SK-N-SH treated with all-trans-retinoic acid at 6 μM for 48 hours (cell line): ENCODE data around the gene RPL41.

Source experiments
- ATAC-seq: fragments of 200-7000 bp; cut with Tn5 transposase; 3 replicates; pipeline ENCODE4 v1.9.1; 2020; ENCODE audit warnings: mild to moderate bottlenecking, moderate library complexity
- ARNTL ChIP-seq: fragments of 450-650 bp; formaldehyde crosslinking; IDR thresholded peaks from 2 replicates; pipeline ENCODE4 v1.5.0; 2020; ENCODE audit warnings: low read depth, mild to moderate bottlenecking, moderate library complexity, borderline replicate concordance
- BACH2 ChIP-seq: fragments of 250-450 bp; sonication (Bioruptor Pico); IDR thresholded peaks from 2 replicates; pipeline ENCODE4 v1.9.0; 2021; ENCODE audit warnings: mild to moderate bottlenecking, borderline replicate concordance
- CREB5 ChIP-seq: fragments of 250-450 bp; sonication (Bioruptor Pico); IDR thresholded peaks from 2 replicates; pipeline ENCODE4 v1.5.1; 2020; ENCODE audit warnings: low read depth, mild to moderate bottlenecking, moderate library complexity
- CSDC2 ChIP-seq: fragments of 250-450 bp; sonication (Bioruptor Pico); IDR thresholded peaks from 2 replicates; pipeline ENCODE4 v1.5.0; 2020; ENCODE audit warnings: mild to moderate bottlenecking, moderate library complexity
- CSRNP3 ChIP-seq: fragments of 250-450 bp; sonication (Bioruptor Pico); IDR thresholded peaks from 2 replicates; pipeline ENCODE4 v1.5.1; 2021; ENCODE audit warnings: mild to moderate bottlenecking, moderate library complexity
- ESRRG ChIP-seq: fragments of 250-450 bp; sonication (Bioruptor Pico); IDR thresholded peaks from 2 replicates; pipeline ENCODE4 v1.6.1; 2021; ENCODE audit warnings: mild to moderate bottlenecking
- GLIS3 ChIP-seq: fragments of 250-450 bp; sonication (Bioruptor Pico); IDR thresholded peaks from 2 replicates; pipeline ENCODE4 v1.5.0; 2020; ENCODE audit warnings: mild to moderate bottlenecking, moderate library complexity
- PATZ1 ChIP-seq: fragments of 250-450 bp; sonication (Bioruptor Pico); IDR thresholded peaks from 2 replicates; pipeline ENCODE4 v1.8.0; 2020; ENCODE audit warnings: mild to moderate bottlenecking, moderate library complexity, borderline replicate concordance
- POU6F1 ChIP-seq: fragments of 250-450 bp; sonication (Bioruptor Pico); IDR thresholded peaks from 2 replicates; pipeline ENCODE4 v1.8.0; 2021; ENCODE audit warnings: low read depth, mild to moderate bottlenecking, moderate library complexity, borderline replicate concordance
- PPARA ChIP-seq: fragments of 250-450 bp; sonication (Bioruptor Pico); IDR thresholded peaks from 2 replicates; pipeline ENCODE4 v1.5.0; 2020; ENCODE audit warnings: mild to moderate bottlenecking, borderline replicate concordance
- RARB ChIP-seq: fragments of 250-450 bp; sonication (Bioruptor Pico); IDR thresholded peaks from 2 replicates; pipeline ENCODE4 v1.8.0; 2021; ENCODE audit warnings: mild to moderate bottlenecking, moderate library complexity
- SNAI2 ChIP-seq: fragments of 250-450 bp; sonication (Bioruptor Pico); IDR thresholded peaks from 2 replicates; pipeline ENCODE4 v1.5.0; 2020; ENCODE audit warnings: mild to moderate bottlenecking, moderate library complexity
- TCF4 ChIP-seq: fragments of 250-450 bp; sonication (Bioruptor Pico); IDR thresholded peaks from 2 replicates; pipeline ENCODE4 v1.8.0; 2021; ENCODE audit warnings: mild to moderate bottlenecking, moderate library complexity, borderline replicate concordance
- TSHZ2 ChIP-seq: fragments of 250-450 bp; sonication (Bioruptor Pico); IDR thresholded peaks from 2 replicates; pipeline ENCODE4 v1.5.0; 2020; ENCODE audit warnings: mild to moderate bottlenecking, moderate library complexity
- ZC3H10 ChIP-seq: fragments of 250-450 bp; sonication (Bioruptor Pico); IDR thresholded peaks from 2 replicates; pipeline ENCODE4 v1.5.1; 2021; ENCODE audit warnings: mild to moderate bottlenecking, moderate library complexity
- ZFP3 ChIP-seq: fragments of 250-450 bp; sonication (Bioruptor Pico); IDR thresholded peaks from 2 replicates; pipeline ENCODE4 v1.5.0; 2020; ENCODE audit warnings: mild to moderate bottlenecking, moderate library complexity
- ZFP30 ChIP-seq: fragments of 450-650 bp; formaldehyde crosslinking; IDR thresholded peaks from 2 replicates; pipeline ENCODE4 v1.5.0; 2022; ENCODE audit warnings: mild to moderate bottlenecking, moderate library complexity
- ZNF565 ChIP-seq: fragments of 450-650 bp; formaldehyde crosslinking; conservative IDR thresholded peaks from 2 replicates; pipeline ENCODE4 v1.5.0; 2020; ENCODE audit warnings: low read depth, mild to moderate bottlenecking, moderate library complexity
- ZNF70 ChIP-seq: fragments of 450-650 bp; formaldehyde crosslinking; IDR thresholded peaks from 2 replicates; pipeline ENCODE4 v1.5.0; 2020; ENCODE audit warnings: mild to moderate bottlenecking, moderate library complexity
- ZNF8 ChIP-seq: fragments of 450-650 bp; formaldehyde crosslinking; IDR thresholded peaks from 2 replicates; pipeline ENCODE4 v1.5.0; 2020; ENCODE audit warnings: mild to moderate bottlenecking, moderate library complexity

Gene RPL41

GRCh38 chr12:56158029-56158925 lies 41.8 kb downstream of the RPL41 start, which contains the start of gene MYL6 (continued):
- TF ChIP-seq POU6F1 (CRISPR knock-in tag), result no peak
- TF ChIP-seq, all 23 proteins: peak for 17

- ATAC-seq, result peak; percentile 57
- TF ChIP-seq ESRRG (CRISPR knock-in tag) (no peak), CREB5 (CRISPR knock-in tag) (no peak)
Measured at GRCh38 chr12:56158926-56159461, 42.6 kb downstream of the RPL41 start.

GRCh38 chr12:56159482-56160192 lies 43.2 kb downstream of the RPL41 start:
- no peak for ATAC-seq
- TF ChIP-seq ESRRG (CRISPR knock-in tag), result no peak
- no peak for TF ChIP-seq ZC3H10 (CRISPR knock-in tag)
- no peak for TF ChIP-seq ZNF8 (CRISPR knock-in tag)
- no peak for TF ChIP-seq ZFP30 (CRISPR knock-in tag)
- TF ChIP-seq BACH2 (CRISPR knock-in tag), result no peak
- TF ChIP-seq SNAI2, result no peak
- TF ChIP-seq TCF4, result no peak
- no peak for TF ChIP-seq POU6F1 (CRISPR knock-in tag)
- TF ChIP-seq CREB5 (CRISPR knock-in tag), result no peak
- TF ChIP-seq ARNTL (CRISPR knock-in tag), result no peak
- TF ChIP-seq PPARA (CRISPR knock-in tag), result no peak
- no peak for TF ChIP-seq GLIS3 (CRISPR knock-in tag)
- TF ChIP-seq ZNF565 (CRISPR knock-in tag), result no peak
- TF ChIP-seq CSRNP3 (CRISPR knock-in tag), result no peak
- TF ChIP-seq ZNF70 (CRISPR knock-in tag), result no peak
- no peak for TF ChIP-seq ZFP3 (CRISPR knock-in tag)
- TF ChIP-seq RARB, result no peak
- TF ChIP-seq CSDC2 (CRISPR knock-in tag), result no peak
- TF ChIP-seq PATZ1 (CRISPR knock-in tag), result no peak
- no peak for TF ChIP-seq TSHZ2
